Loucy (cell line): Measurements from ENCODE around the gene PLEKHA7.

Source experiments
- H2AFZ ChIP-seq: fragments of 200-600 bp; sonication (generic); 2 replicates; pipeline ENCODE4 v1.6.0; 2016; ENCODE audit warnings: antibody characterized with exemption, mild to moderate bottlenecking, low read length, moderate library complexity
- H3F3A ChIP-seq: fragments of 200-600 bp; 2 replicates; pipeline ENCODE4 v1.6.0; 2016; ENCODE audit warnings: antibody characterized with exemption, low read depth, mild to moderate bottlenecking
- H3K27me3 ChIP-seq: fragments of 200-600 bp; sonication (generic); 2 replicates; pipeline ENCODE4 v1.6.1; 2014; ENCODE audit warnings: low read length, mild to moderate bottlenecking; ENCODE audit not compliant: insufficient read depth, poor library complexity, severe bottlenecking
- H3K36me3 ChIP-seq: fragments of 200-600 bp; sonication (generic); 2 replicates; pipeline ENCODE4 v1.6.1; 2016; ENCODE audit warnings: low read length; ENCODE audit not compliant: insufficient read depth
- H3K4me1 ChIP-seq: fragments of 200-600 bp; sonication (generic); 2 replicates; pipeline ENCODE4 v1.5.1; 2014; ENCODE audit warnings: low read length, mild to moderate bottlenecking; ENCODE audit not compliant: insufficient read depth, poor library complexity, severe bottlenecking
- H3K4me2 ChIP-seq: fragments of 200-600 bp; sonication (generic); 2 replicates; pipeline ENCODE4 v1.6.0; 2014; ENCODE audit warnings: antibody characterized with exemption, low read length, low read depth, mild to moderate bottlenecking; ENCODE audit not compliant: poor library complexity, severe bottlenecking
- H3K4me3 ChIP-seq: fragments of 200-600 bp; sonication (generic); 2 replicates; pipeline ENCODE4 v1.5.1; 2014; ENCODE audit warnings: low read length, mild to moderate bottlenecking, mixed read lengths; ENCODE audit not compliant: poor library complexity, severe bottlenecking
- H3K79me2 ChIP-seq: fragments of 200-600 bp; sonication (generic); 2 replicates; pipeline ENCODE4 v1.6.1; 2014; ENCODE audit warnings: low read length; ENCODE audit not compliant: insufficient read depth
- H3K9ac ChIP-seq: fragments of 200-600 bp; sonication (generic); 2 replicates; pipeline ENCODE4 v1.6.0; 2014; ENCODE audit warnings: mild to moderate bottlenecking, low read depth, low read length, moderate library complexity; ENCODE audit not compliant: poor library complexity, severe bottlenecking
- H3K9me2 ChIP-seq: fragments of 200-600 bp; sonication (generic); replicated peaks from 2 replicates; pipeline ENCODE4 v1.6.1; 2016; ENCODE audit warnings: low read depth, low read length, mixed read lengths
- H3K9me3 ChIP-seq: fragments of 200-600 bp; sonication (generic); 2 replicates; pipeline ENCODE4 v1.6.1; 2014; ENCODE audit warnings: mild to moderate bottlenecking, antibody characterized with exemption, low read length, low read depth; ENCODE audit not compliant: insufficient read depth
- H4K20me1 ChIP-seq: fragments of 200-600 bp; sonication (generic); 2 replicates; pipeline ENCODE4 v1.6.0; 2014; ENCODE audit warnings: antibody characterized with exemption, low read length, mild to moderate bottlenecking; ENCODE audit not compliant: insufficient read depth, poor library complexity, severe bottlenecking
- EZH2phosphoT487 ChIP-seq: fragments of 200-600 bp; IDR thresholded peaks from 2 replicates; pipeline ENCODE4 v1.6.1; 2018; ENCODE audit warnings: antibody characterized with exemption, mild to moderate bottlenecking, moderate library complexity, borderline replicate concordance
- TF ChIP-seq, protein P1 (sequence below): fragments of 200-600 bp; sonication (generic); conservative IDR thresholded peaks from 2 replicates; pipeline ENCODE4 v1.5.1; 2014; ENCODE audit warnings: mild to moderate bottlenecking, antibody characterized with exemption, low read length

Gene PLEKHA7

DNA sequence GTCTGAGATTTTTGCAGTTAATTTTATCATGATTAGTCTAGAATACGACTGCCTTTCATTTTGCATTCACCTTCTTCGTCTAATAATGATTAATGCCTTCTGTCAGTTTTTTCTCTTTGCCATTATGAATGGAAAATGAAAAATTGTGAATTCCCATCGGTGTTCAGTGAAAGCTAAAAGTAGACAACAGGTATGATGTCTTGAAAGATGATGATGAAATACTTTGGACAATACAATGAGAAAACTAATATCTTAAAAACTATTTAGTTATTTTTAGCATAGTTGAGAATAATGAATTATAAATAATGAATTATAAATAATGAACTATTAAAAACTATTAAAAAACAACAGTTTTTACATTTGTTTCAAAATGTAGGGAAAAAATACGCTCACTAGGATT, 270.7 kb downstream of the PLEKHA7 start:
- Histone ChIP-seq H4K20me1 (peaks cover 86% of the 10 kb centered on the region), H3F3A (no peaks in the 10 kb centered on the region), H3K79me2 (peaks cover 92% of the 10 kb centered on the region), H3K9me2 (no peaks in the 10 kb centered on the region), H3K4me1 (peaks cover 39% of the 10 kb centered on the region), H3K9me3 (no peaks in the 10 kb centered on the region), H3K9ac (no peak overlapping the region), H3K4me3 (peak overlapping the region; percentile 51), H3K27me3 (peaks cover 4% of the 10 kb centered on the region), H2AFZ (no peak overlapping the region), H3K36me3 (peaks cover 34% of the 10 kb centered on the region), H3K4me2 (peak overlapping the region; percentile 91)
- TF ChIP-seq, protein P1, sequence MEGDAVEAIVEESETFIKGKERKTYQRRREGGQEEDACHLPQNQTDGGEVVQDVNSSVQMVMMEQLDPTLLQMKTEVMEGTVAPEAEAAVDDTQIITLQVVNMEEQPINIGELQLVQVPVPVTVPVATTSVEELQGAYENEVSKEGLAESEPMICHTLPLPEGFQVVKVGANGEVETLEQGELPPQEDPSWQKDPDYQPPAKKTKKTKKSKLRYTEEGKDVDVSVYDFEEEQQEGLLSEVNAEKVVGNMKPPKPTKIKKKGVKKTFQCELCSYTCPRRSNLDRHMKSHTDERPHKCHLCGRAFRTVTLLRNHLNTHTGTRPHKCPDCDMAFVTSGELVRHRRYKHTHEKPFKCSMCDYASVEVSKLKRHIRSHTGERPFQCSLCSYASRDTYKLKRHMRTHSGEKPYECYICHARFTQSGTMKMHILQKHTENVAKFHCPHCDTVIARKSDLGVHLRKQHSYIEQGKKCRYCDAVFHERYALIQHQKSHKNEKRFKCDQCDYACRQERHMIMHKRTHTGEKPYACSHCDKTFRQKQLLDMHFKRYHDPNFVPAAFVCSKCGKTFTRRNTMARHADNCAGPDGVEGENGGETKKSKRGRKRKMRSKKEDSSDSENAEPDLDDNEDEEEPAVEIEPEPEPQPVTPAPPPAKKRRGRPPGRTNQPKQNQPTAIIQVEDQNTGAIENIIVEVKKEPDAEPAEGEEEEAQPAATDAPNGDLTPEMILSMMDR, result no peak
- no peak for TF ChIP-seq EZH2phosphoT487

DNA sequence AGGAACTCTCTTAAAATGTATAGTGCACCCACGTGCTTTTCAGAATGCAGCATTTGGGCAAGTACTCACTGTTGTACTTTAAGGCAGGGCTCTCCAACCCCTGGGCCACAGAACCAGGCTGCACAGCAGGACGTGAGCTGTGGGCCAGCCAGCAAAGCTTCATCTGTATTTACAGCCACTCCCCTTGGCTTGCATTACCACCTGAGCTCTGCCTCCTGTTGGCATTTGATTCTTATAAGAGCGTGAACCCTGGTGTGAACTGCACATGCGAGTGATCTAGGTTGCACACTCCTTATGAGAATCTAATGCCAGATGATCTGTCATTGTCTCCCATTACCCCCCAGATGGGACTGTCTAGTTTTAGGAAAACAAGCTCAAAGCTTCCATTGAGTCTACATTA, 272.7 kb downstream of the PLEKHA7 start:
- Histone ChIP-seq H3K36me3 (peaks cover 17% of the 10 kb centered on the region; the same call in 1 of the 2 replicates), H3K9me3 (no peaks in the 10 kb centered on the region), H3K4me3 (peak overlapping the region; percentile 51), H3K4me2 (peak overlapping the region; percentile 91), H3K9me2 (no peaks in the 10 kb centered on the region), H3F3A (no peaks in the 10 kb centered on the region), H3K9ac (peak overlapping the region; percentile 21), H4K20me1 (peaks cover 73% of the 10 kb centered on the region), H3K27me3 (peaks cover 4% of the 10 kb centered on the region), H3K4me1 (peaks cover 39% of the 10 kb centered on the region), H2AFZ (no peak overlapping the region), H3K79me2 (peaks cover 79% of the 10 kb centered on the region)
- no peak for TF ChIP-seq EZH2phosphoT487
- TF ChIP-seq, protein P1, result no peak

DNA sequence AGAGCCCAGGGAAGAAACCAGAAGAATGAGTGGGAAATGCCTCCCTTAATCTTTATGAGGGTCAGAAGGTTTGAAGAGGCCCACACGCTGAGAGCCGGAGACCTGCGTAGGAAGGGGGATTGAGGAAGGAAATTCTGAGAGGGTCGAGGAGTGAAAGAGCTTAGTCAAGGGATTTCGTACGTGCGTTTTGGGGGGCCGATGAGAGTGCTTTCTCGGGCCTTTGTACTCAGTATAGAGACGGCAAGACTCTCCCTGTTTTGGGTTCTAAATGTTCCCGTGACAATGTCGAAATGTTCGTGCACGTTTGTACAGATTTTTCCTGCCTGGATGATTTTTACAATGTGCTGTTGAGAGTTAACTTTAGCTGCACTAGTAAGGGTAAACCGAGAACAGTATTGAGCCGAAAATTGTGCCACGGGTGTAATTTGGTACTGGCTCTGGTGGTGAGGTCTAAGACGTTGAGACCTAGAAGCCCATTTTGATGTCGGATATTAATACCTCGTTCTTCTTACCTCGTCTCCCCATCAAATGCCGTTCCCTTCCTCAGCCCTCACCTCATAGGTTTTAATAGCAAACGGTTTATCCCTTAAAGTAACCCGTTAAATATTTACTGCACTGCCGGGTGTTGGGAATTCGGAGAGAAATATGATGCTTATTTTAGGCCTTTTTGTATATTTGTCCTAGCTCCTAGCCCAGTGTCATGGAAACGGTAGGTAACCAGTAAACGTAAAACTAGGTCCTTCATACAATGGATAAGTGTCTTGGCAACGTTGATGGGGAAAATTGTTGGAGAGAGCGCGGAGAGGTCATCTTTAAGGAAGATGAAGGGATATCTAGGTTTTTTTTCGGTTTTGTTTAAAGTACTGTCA, 275.0 kb downstream of the PLEKHA7 start:
- Histone ChIP-seq H3K9me2 (no peaks in the 10 kb centered on the region), H3K36me3 (no peaks in the 10 kb centered on the region), H2AFZ (peak overlapping the region; percentile 69), H3F3A (no peaks in the 10 kb centered on the region), H3K9ac (peak overlapping the region; percentile 95), H3K79me2 (peaks cover 56% of the 10 kb centered on the region), H3K4me1 (peaks cover 30% of the 10 kb centered on the region), H4K20me1 (peaks cover 50% of the 10 kb centered on the region), H3K9me3 (no peaks in the 10 kb centered on the region), H3K4me3 (peak overlapping the region; percentile 91), H3K4me2 (peak overlapping the region; percentile 91), H3K27me3 (peaks cover 4% of the 10 kb centered on the region)
- TF ChIP-seq EZH2phosphoT487, result no peak
- TF ChIP-seq, protein P1, result no peak
